NCI-H82 (cell line): ENCODE data around the gene DLG1.
A peak's percentile ranks its signal among the peaks of the same experiment; 100 is the strongest.

Source experiments
- DNase-seq: peaks from one replicate; lab custom pipeline; 2025; lab: John Stamatoyannopoulos, UW

Gene DLG1

GRCh38 chr3:197317250-197317963, 19.0 kb upstream of the DLG1 start:
- no peak for DNase-seq

DNA sequence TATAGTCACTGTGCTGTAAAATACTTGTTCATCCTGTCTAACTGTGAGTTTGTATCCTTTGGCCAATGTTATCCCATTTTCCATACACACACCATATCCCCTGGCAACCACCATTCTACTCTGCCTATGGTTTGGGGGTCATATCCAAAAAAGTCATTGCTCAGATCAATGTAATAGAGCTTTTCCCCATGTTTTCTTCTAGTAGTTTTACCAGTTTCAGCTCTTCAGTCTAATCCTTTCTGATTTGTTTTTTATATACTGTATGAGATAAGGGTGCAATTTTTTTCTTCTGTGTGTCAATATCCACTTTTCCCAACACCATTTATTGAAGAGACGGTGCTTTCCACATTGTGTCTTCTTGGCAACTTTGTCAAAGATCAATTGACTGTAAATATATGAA, 14.0 kb upstream of the DLG1 start:
- DNase-seq, result no peak

- no peak for DNase-seq
These were observed 13.2 kb upstream of the DLG1 start for GRCh38 chr3:197311591-197311990.

DNA sequence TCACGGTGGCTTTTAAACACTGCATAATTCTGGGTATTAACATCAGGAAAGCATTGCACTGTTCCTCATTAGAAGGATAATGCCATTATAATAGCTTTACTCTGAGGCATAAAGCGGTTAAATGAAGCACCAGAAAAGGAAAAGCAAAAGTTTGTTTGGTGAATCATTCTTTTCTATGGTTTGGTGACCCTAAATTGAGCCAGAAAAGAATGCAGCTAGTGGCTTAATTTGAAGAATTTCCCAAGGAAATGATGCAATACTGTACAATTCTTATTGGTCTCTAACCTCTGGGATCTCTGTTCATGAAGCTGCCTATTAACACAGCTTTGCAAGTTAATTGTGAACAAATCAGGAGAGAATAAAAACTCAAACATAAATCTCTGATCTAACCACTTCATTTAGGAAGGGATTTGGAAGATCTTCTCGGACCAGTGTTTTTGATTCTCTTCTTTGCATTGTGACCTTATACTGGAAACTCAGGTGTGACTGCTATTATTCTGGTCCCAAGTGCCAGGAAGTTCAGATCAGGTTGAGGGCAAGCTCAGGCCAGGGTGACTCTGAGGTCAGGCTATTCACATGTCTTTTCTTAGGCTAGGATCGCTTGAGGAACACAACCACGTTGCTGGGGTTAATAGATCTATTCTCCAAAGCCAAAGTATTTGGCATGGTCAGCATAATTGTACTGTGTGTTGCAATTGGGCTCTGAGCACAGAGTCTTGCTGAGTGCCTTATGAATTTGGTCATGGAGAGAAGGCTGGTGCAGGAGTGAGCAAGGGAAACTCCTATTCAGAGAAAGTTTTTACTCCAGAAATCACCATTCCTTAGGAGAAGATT, 11.3 kb upstream of the DLG1 start:
- DNase-seq, result peak; percentile 37

- no peak for DNase-seq
These were observed 10.2 kb upstream of the DLG1 start for GRCh38 chr3:197308591-197308990.

- no peak for DNase-seq
These were observed 8.1 kb upstream of the DLG1 start for GRCh38 chr3:197306374-197307086.

DNA sequence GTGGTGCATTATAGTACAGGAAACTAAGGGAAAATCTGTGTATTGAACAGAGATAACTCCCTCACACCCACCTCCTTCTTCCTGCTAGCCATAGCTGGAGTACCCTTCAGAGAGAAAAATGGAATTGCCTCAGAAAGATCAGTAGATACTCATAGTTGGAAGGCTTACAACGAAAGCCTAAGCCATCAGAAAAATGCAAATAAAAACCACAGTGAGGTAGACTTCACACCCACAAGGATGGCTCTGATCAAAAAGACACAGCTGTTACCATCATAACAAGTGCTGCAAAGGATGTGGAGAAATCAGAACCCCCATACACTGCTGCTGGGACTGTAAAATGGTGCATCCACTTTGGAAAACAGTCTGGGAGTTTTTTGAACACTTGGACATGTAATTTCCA, 7.4 kb upstream of the DLG1 start:
- DNase-seq, result no peak

DNA sequence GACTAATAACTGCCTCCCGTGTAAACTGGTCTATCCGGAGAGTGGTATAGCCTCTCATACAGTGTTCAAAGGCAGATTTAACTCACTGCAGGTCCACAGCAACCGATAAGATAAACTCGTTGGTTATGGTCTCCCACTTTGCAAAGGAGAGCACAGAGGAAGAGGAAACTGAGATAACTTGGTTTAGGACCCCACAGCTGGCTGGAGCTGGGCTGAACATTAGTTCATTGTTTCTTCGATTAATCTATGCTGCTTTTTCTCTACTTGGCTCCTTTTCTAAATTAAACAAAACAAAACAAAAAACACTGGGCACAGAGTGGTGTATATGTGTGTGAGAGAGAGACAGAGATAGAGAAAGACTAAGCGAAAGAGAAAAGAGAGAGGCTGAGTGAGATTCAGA, 5.0 kb upstream of the DLG1 start:
- DNase-seq, result no peak

- DNase-seq, result no peak
These were observed 4.4 kb upstream of the DLG1 start for GRCh38 chr3:197302696-197303341.

GRCh38 chr3:197302033-197302432, 3.6 kb upstream of the DLG1 start:
- DNase-seq, result no peak

DNA sequence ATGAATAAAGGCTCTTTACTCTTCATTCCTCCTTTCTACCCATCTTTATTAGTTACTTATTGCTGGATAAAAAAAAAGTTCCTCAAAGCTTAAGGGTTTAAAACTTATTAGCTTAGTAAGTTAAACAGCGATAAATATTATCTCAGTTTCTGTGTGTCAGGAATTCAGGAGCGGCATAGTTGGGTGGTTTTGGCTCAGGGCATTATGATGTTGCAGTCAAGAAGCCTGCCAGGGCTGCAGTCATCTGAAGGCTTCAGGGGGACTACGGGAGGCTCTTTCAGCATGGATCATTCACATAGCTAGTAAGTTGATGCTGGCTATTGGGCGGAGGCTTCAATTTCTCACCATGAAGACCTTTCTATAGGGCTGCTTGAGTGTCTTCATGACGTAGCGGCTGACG, 1.9 kb upstream of the DLG1 start:
- DNase-seq, result no peak

DNA sequence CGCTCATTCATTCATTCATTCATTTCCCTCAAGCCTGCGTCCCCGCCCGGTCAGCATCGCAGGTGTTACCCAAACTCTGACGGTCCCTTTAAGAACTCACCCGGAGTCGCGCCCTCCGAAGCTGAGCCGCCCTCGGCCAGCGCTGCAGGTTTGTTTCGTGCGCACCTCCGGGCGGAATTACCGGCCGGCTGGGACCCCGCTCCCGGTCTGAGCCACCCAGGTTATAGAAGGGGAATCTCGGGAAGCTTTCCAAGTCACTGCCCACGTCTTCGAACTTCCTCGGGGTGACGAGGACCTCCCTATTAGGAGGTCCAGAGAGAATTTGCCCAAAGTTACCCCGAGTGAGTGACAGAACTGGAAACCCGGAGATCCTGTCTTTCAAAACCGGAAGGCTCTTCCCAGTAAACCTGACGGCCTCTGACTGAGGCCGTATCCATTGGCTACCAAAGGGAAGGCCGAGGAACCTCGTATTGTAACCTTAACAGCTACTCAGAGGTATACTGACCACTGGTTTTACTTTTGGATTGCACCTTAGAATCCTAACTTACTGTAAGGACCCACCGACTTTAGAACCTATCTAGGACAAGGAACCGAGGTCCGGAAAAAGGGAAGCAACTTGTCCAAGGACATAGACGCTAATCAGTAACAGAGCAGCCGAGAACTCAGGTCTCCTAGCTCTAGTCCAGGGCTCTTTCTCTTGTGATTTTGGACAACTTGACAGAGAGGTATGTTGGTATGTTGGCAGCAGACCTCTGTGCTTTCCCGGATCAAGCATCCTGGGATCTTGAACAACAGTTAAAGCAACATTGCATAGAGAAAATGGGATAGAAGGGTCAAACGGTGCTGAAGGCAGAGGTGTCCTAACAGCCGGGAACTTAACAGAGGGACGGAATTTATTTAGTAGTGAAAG, 788 bp upstream of the DLG1 start:
- DNase-seq, result peak; percentile 75

DNA sequence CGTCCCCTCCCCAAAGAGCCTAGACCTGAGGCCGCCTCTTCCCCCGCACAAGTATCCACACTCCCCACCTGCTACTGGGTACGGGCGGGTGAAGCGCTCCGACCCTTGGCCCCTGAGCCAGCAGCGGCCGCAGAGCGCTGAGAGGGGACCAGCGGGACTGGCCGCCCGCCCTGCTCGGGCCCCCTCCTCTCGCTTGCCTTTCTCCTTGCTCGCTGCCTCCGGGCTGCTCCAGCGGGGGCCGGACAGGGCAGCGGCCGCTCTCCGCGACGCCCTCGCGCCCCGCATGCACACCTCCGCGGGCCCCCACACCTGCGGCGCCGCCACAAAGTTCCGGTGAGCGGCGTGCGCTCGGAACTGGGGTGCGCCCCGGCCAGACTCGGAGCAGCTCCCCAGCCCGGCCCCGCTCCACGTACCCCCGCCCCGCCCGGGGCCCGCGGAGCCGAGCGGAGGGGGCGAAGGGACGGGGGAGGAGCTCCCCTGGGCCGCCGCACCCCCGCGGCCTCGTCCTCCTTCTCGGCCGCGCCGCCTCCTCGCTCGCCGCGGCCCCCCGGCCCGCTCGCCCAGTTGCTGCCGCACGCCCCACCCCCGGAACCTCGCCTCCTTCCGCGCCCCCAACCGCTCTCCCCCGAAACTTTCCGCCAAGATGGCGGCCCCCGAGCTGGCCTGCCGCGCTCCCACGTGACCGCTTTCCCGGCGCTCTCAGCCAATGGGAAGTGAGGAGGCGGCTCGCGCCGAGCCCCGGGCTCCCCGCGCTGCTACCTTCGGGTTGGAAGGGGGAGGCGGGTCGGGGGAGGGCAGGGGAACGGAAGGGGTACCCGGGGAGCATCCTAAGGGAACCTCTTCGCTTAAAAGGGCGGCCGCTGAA, 704 bp downstream of the DLG1 start:
- peak; percentile 95 for DNase-seq

DNA sequence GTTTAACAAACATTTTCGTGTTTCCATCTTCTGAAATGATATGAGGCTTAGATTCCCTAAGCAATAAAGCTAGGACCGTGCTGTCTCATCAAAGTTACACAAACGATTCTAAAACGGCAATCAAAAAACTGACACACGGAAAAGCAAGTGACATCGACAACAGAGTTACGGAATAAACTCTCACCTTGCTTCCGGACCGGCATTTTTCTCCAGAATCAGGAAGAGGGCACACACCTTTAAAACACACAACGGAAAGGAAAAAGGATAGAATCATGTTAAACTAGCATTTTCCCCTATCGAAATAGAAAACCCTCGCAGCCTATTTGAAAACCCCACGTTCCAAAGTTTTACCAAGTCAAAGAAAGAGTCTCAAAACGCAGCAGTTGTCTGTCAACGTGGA, 1.4 kb downstream of the DLG1 start:
- DNase-seq, result peak; percentile 42

DNA sequence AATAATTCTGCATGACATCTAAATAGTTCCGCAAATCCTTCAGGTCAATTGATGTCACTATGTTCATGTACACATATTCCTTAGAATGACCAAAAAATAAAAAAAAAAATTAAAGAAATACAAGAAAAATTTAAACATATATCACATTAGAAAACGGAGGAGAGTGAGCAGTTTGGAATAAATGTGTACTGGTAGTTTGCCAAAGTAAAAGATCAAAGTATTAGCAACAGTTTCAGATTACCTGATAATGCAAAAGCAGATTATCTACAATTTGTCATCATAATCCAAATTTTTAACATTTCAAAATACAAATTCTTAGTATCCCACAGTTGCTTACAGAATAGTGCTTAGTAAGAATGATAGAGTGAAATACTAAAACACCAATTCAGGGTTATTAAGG, 1.9 kb downstream of the DLG1 start:
- DNase-seq, result no peak

DNA sequence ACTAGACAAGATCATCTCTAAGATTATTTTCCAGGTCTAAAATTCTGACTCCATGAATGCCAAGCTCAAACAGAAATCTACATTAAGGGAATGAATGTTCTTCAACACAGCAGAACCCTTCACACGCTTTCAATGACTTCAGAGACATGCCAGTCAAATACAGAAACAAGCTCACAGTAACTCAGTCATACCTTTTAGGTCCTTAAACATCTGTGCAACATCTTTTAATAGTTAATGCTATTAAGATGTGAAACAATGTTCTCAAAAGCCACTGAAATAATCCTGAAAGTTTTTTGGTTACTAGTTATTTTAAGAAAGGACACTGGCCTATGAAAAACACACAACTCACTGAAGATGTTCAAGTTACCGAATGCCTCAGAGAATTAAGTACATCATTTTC, 2.5 kb downstream of the DLG1 start:
- no peak for DNase-seq

GRCh38 chr3:197293605-197294237, 4.7 kb downstream of the DLG1 start:
- no peak for DNase-seq

- no peak for DNase-seq
These were observed 5.8 kb downstream of the DLG1 start for GRCh38 chr3:197292648-197293047.

DNA sequence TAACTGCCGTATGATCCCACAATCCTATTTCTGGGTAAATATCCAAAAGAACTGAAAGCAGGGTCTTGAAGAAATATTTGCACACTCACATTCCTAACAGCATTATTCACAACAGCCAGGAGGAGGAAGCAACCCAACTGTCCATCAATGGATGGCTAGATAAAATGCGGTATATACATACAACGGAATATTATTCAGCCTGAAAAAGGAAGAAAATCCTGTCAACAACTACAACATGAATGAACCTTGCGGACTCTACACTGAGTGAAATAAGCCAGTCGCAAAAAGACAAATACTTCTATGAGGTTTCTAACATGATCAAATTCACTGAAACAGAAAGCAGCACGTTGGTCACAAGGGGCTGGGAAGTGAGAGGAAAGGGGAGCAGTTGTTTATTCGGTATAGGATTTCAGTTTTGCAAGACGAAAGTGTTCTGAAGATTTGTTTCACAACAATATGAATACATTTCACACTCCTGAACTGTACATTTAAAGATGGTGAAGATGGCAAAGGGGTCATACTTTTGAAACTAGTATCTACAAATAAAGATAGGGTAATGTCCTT, 6.2 kb downstream of the DLG1 start:
- DNase-seq, result no peak

DNA sequence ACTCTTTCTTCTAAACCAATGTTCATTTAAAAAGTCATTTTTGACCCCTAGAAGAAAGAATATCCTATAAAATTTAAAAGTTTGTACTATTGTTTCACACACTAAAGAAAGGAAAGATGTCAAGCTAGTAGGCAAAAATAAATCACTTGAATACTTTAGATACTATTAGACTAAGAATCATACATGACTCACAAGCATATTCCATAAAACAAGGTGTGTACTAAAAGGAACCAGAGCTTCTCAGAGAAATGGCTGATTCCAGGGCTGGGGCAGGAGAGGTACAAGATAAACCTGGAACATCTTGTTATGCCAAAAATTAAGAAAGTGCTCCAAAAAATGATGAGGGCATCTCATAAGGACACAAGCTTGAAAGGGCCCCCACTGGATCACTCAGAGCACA, 8.7 kb downstream of the DLG1 start:
- no peak for DNase-seq
